BJ (cell line): ENCODE results near the gene TMEM44. TPM values are rescaled to one million over a fixed set of nuclear protein-coding genes. Genes with fewer than 3 reads are reported as not detected.

Experiments
- CTCF ChIA-PET: fragments of 350-600 bp; formaldehyde crosslinking; extraction: SDS; loops from one replicate; lab custom pipeline; 2021; ENCODE audit warnings: antibody characterized with exemption, inconsistent platforms; lab: Yijun Ruan, JAX
- POLR2A ChIA-PET: fragments of 300-600 bp; sonication (Branson Sonifier 250); formaldehyde crosslinking; extraction: SDS; loops from one replicate; lab custom pipeline; 2021; ENCODE audit warnings: antibody characterized with exemption; lab: Charles Lee
- DNase-seq: peaks from one replicate; pipeline ENCODE4 v3.0.0-alpha.2; 2011; ENCODE audit warnings: low read depth
- H3K27me3 ChIP-seq: 2 replicates; pipeline ENCODE4 v1.6.0; 2011; ENCODE audit warnings: low read length; ENCODE audit not compliant: control insufficient read depth, insufficient read depth
- H3K36me3 ChIP-seq: 2 replicates; pipeline ENCODE4 v1.5.1; 2011; ENCODE audit warnings: low read length; ENCODE audit not compliant: control insufficient read depth, insufficient read depth
- H3K4me3 ChIP-seq: 2 replicates; pipeline ENCODE4 v1.5.1; 2011; ENCODE audit warnings: low read depth, mild to moderate bottlenecking, control low read depth, low read length
- polyA plus RNA-seq: library from polyadenylated mRNA; depleted of rRNA; stranded (reverse); fragments of >200 nt; gene quantifications from 2 replicates; pipeline ENCODE4 v1.2.3, GENCODE V29; 2011
- TF ChIP-seq, protein P1 (sequence below): IDR thresholded peaks from 2 replicates; pipeline ENCODE4 v1.5.1; 2011; ENCODE audit warnings: low read depth, mild to moderate bottlenecking, control low read depth, inconsistent platforms, low read length, moderate library complexity; ENCODE audit not compliant: insufficient read depth

The TMEM44 gene
- polyA plus RNA-seq, 1 experiment, result 17.7 TPM

- ChIA-PET POLR2A (no interaction called here), CTCF (interaction anchor here (0.8 to 1.4 kb wide), 3 partner anchors 8 to 130 kb away, joined by 3 to 4 read pairs (median 4); no protein-coding TSS in a partner anchor)
- TF ChIP-seq, protein P1, sequence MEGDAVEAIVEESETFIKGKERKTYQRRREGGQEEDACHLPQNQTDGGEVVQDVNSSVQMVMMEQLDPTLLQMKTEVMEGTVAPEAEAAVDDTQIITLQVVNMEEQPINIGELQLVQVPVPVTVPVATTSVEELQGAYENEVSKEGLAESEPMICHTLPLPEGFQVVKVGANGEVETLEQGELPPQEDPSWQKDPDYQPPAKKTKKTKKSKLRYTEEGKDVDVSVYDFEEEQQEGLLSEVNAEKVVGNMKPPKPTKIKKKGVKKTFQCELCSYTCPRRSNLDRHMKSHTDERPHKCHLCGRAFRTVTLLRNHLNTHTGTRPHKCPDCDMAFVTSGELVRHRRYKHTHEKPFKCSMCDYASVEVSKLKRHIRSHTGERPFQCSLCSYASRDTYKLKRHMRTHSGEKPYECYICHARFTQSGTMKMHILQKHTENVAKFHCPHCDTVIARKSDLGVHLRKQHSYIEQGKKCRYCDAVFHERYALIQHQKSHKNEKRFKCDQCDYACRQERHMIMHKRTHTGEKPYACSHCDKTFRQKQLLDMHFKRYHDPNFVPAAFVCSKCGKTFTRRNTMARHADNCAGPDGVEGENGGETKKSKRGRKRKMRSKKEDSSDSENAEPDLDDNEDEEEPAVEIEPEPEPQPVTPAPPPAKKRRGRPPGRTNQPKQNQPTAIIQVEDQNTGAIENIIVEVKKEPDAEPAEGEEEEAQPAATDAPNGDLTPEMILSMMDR, result no peak
- Histone ChIP-seq H3K27me3 (no peaks in the 10 kb centered on the region), H3K36me3 (peaks cover 4% of the 10 kb centered on the region), H3K4me3 (no peak overlapping the region)
- no peak for DNase-seq
Observed at GRCh38 chr3:194602669-194603171, 30.5 kb downstream of the TMEM44 start.

- POLR2A ChIA-PET, result no interaction called here
- no peaks in the 10 kb centered on the region for H3K27me3 ChIP-seq
- CTCF ChIA-PET, result no interaction called here
- no peak for DNase-seq
- H3K36me3 ChIP-seq, result peaks cover 5% of the 10 kb centered on the region; the same call in 1 of the 2 replicates
- H3K4me3 ChIP-seq, result no peak overlapping the region
- TF ChIP-seq, protein P1, result no peak
Observed at GRCh38 chr3:194598771-194599557, 34.3 kb downstream of the TMEM44 start.

GRCh38 chr3:194596906-194597305 lies 36.3 kb downstream of the TMEM44 start:
- POLR2A ChIA-PET, result no interaction called here
- H3K36me3 ChIP-seq, result peaks cover 5% of the 10 kb centered on the region; the same call in 1 of the 2 replicates
- TF ChIP-seq, protein P1, result no peak
- H3K4me3 ChIP-seq, result no peak overlapping the region
- DNase-seq, result no peak
- CTCF ChIA-PET, result interaction anchor here (5.0 kb wide), 1 partner anchor 125 kb away, joined by 62 read pairs; no protein-coding TSS in a partner anchor
- H3K27me3 ChIP-seq, result no peaks in the 10 kb centered on the region

DNA sequence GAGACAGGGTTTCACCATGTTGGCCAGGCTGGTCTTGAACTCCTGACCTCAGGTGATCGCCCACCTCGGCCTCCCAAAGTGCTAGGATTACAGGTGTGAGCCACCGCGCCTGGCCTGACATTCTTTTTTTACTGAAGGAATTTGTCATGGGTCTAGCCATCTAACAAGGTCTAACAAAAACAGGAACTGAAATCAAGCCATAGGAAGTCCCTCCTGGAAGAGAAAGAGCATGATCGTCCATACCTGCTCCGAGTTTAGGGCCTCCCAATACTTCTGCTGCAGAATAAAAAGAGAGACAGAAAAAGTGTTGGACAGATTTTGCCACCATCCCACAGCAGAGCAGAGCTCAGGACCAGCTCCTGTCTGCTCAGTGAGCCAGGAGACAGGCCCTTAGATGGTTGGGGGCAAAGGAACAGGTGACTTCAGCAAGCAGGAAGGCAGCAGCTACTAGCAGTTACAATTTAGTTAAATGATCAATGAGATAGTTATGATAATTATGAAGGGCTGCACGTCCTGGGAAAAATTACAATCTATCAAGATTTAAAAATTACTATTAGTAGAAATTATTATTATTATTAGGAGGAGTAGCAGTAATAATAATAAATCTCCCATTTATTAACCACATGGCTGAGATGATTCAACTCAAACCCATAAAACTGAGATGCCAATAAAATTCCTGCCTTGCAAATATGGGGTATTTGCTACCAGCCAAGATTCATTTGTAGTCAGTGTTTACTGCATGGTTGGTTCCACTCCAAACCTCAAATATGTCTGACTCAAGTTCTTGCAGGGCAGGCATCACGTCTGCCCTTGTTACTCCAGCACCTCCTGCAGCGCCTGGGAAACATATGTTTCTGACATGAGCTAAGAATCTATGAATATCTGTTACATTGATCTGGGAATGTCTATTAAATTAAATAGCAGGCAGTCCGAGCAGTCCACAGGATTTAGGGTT lies 40.1 kb downstream of the TMEM44 start:
- TF ChIP-seq, protein P1, result no peak
- H3K4me3 ChIP-seq, result no peak overlapping the region
- ChIA-PET POLR2A (interaction anchor here (0.6 kb wide), 1 partner anchor 11 kb away, joined by 4 read pairs; no protein-coding TSS in a partner anchor), CTCF (interaction anchor here (0.7 to 5.0 kb wide), 13 partner anchors 12 to 260 kb away, joined by 3 to 62 read pairs (median 6); no protein-coding TSS in a partner anchor)
- no peaks in the 10 kb centered on the region for H3K27me3 ChIP-seq
- DNase-seq, result peak; percentile 99
- H3K36me3 ChIP-seq, result peaks cover 10% of the 10 kb centered on the region
